B cell (primary cell): Measurements from ENCODE around the gene TNPO3. TPM values are rescaled to one million over a fixed set of nuclear protein-coding genes. Genes with fewer than 3 reads are reported as not detected.
A peak's percentile ranks its signal among the peaks of the same experiment; 100 is the strongest.

Source experiments
- ATAC-seq: fragments of 200-7000 bp; cut with Tn5 transposase; one replicate; pipeline ENCODE4 v1.10.0; 2021; ENCODE audit warnings: low read depth, mild to moderate bottlenecking, moderate number of reproducible peaks, moderate library complexity
- CTCF ChIA-PET: fragments of 350-600 bp; sonication (Branson Sonifier 250); formaldehyde crosslinking; loops from one replicate; lab custom pipeline; 2021; ENCODE audit warnings: antibody characterized with exemption, inconsistent platforms; lab: Charles Lee
- POLR2A ChIA-PET: fragments of 350-600 bp; sonication (Branson Sonifier 250); formaldehyde crosslinking; loops from one replicate; lab custom pipeline; 2021; ENCODE audit warnings: antibody characterized with exemption; lab: Charles Lee
- DNase-seq: peaks from one replicate; pipeline ENCODE4 v3.0.0; 2013
- H2AFZ ChIP-seq: 2 replicates; pipeline ENCODE4 v1.6.1; 2012; ENCODE audit warnings: mild to moderate bottlenecking, low read depth, low read length; ENCODE audit not compliant: insufficient read depth, poor library complexity, severe bottlenecking
- H3K27ac ChIP-seq, 2 donors: 1 replicate in 1 of 2; 2 replicates in 1 of 2; pipeline ENCODE4 v1.5.1; 2012 to 2013; ENCODE audit warnings: low read length in 2 of 2, mild to moderate bottlenecking in 2 of 2, moderate library complexity in 1 of 2
- H3K27me3 ChIP-seq, 4 experiments: fragments of 200-600 bp in 1 of 4; sonication (generic) in 1 of 4; replicated peaks in 1 of 4; 1 replicate in 2 of 4; 2 replicates in 2 of 4; pipeline versions ENCODE4 v1.6.1 to v1.7.0; 2013 to 2016; ENCODE audit warnings: low read length in 3 of 4, mild to moderate bottlenecking in 2 of 4, mixed read lengths in 1 of 4, moderate library complexity in 1 of 4; ENCODE audit not compliant: insufficient read depth in 4 of 4, control insufficient read depth in 3 of 4; ENCODE audit errors: control extremely low read depth in 1 of 4
- H3K36me3 ChIP-seq, 2 experiments: replicated peaks in 1 of 2; 1 replicate in 1 of 2; 2 replicates in 1 of 2; pipeline versions ENCODE4 v1.6.1 to v1.7.1; 2013; ENCODE audit warnings: low read length in 1 of 2; ENCODE audit not compliant: insufficient read depth in 2 of 2, control insufficient read depth in 1 of 2; ENCODE audit errors: control extremely low read depth in 1 of 2, extremely low read depth in 1 of 2
- H3K4me1 ChIP-seq, 2 donors: fragments of 200-600 bp in 1 of 2; sonication (generic) in 1 of 2; 1 replicate in 1 of 2; 2 replicates in 1 of 2; pipeline versions ENCODE4 v1.5.1 to v1.6.1; 2013 to 2017; ENCODE audit warnings: low read length in 2 of 2; ENCODE audit not compliant: control insufficient read depth in 2 of 2, insufficient read depth in 2 of 2
- H3K4me2 ChIP-seq: replicated peaks from 2 replicates; pipeline ENCODE3; 2012; ENCODE audit warnings: mild to moderate bottlenecking, low read depth, low read length; ENCODE audit not compliant: poor library complexity, severe bottlenecking
- H3K4me3 ChIP-seq, 5 experiments: fragments of 200-600 bp in 1 of 5; sonication (generic) in 1 of 5; 1 replicate in 3 of 5; 2 replicates in 2 of 5; pipeline versions ENCODE4 v1.5.1 to v1.7.0; 2011 to 2016; ENCODE audit warnings: low read length in 4 of 5, mild to moderate bottlenecking in 4 of 5, low read depth in 2 of 5, control low read depth in 1 of 5, moderate library complexity in 1 of 5; ENCODE audit not compliant: insufficient read depth in 1 of 5; ENCODE audit errors: control extremely low read depth in 1 of 5, extremely low read depth in 1 of 5
- H3K79me2 ChIP-seq: fragments of 200-600 bp; sonication (generic); one replicate; pipeline ENCODE4 v1.6.0; 2016; ENCODE audit warnings: low read length; ENCODE audit not compliant: control insufficient read depth, insufficient read depth
- H3K9ac ChIP-seq: fragments of 200-600 bp; sonication (generic); 2 replicates; pipeline ENCODE4 v1.6.1; 2017; ENCODE audit warnings: mild to moderate bottlenecking, low read length, moderate library complexity
- H3K9me3 ChIP-seq, 3 donors: one replicate each; pipeline versions ENCODE4 v1.6.1 to v1.7.1; 2013; ENCODE audit warnings: low read length in 2 of 3; ENCODE audit not compliant: control insufficient read depth in 2 of 3, insufficient read depth in 1 of 3; ENCODE audit errors: control extremely low read depth in 1 of 3
- H4K20me1 ChIP-seq: 2 replicates; pipeline ENCODE4 v1.6.0; 2012; ENCODE audit warnings: mild to moderate bottlenecking, low read length; ENCODE audit not compliant: insufficient read depth, control insufficient read depth, poor library complexity, severe bottlenecking
- H3K27ac Mint-ChIP-seq: one replicate; pipeline ENCODE4 v1.8.0; 2021; ENCODE audit warnings: mixed read lengths
- H3K27me3 Mint-ChIP-seq: one replicate; pipeline ENCODE4 v1.8.0; 2021; ENCODE audit warnings: mixed read lengths
- H3K4me1 Mint-ChIP-seq: one replicate; pipeline ENCODE4 v1.8.0; 2021; ENCODE audit warnings: mixed read lengths
- H3K4me3 Mint-ChIP-seq: one replicate; pipeline ENCODE4 v1.8.0; 2021; ENCODE audit warnings: mixed read lengths
- H3K9me3 Mint-ChIP-seq: one replicate; pipeline ENCODE4 v1.8.0; 2022; ENCODE audit warnings: mixed read lengths; ENCODE audit not compliant: insufficient read depth
- CTCF ChIP-seq: fragments of 200-600 bp; IDR thresholded peaks from one replicate; pipeline ENCODE4 v1.8.0; 2022; ENCODE audit warnings: antibody characterized with exemption, mild to moderate bottlenecking
- EZH2 ChIP-seq: IDR thresholded peaks from 2 replicates; pipeline ENCODE4 v1.6.1; 2012; ENCODE audit warnings: borderline replicate concordance, low read depth, mild to moderate bottlenecking, moderate library complexity, low read length; ENCODE audit not compliant: insufficient read depth, poor library complexity, severe bottlenecking
- WGBS: methylation state at CpG from one replicate; pipeline ENCODE4 v1.1.5; 2013; ENCODE audit warnings: missing lambda C conversion rate; ENCODE audit not compliant: insufficient coverage; 5-methylcytosine and 5-hydroxymethylcytosine counted together
- intact Hi-C: fragments of 100-400 bp; cut with micrococcal nuclease; formaldehyde crosslinking; loops from one replicate; pipeline ENCODE4 v1.10.0; 2022
- polyA plus RNA-seq: library from polyadenylated mRNA; depleted of rRNA; stranded (reverse); fragments of >200 nt; gene quantifications from 2 replicates; pipeline ENCODE4 v1.2.3, GENCODE V29; 2012
- total RNA-seq, 2 donors: library from RNA; stranded (reverse); fragments of 120-200 nt in 1 of 2; gene quantifications; 1 replicate in 1 of 2; 2 replicates in 1 of 2; pipeline versions ENCODE4 v1.2.3 to v1.2.4, GENCODE V29; 2013 to 2022

The TNPO3 gene
- total and polyA plus RNA-seq, 2 donors (not counting 1 experiment from before 2014, with no cell fraction given): 19.0 to 48.3 TPM

- ATAC-seq (no peak), DNase-seq (no peak)
- H3K4me1 Mint-ChIP-seq: peaks cover 52% of the 10 kb centered on the region
- intact Hi-C loops: no loop called here
- H3K27me3 Mint-ChIP-seq: no peaks in the 10 kb centered on the region
- CTCF ChIA-PET: interaction anchor here (1.0 to 3.6 kb wide), 5 partner anchors 9 to 205 kb away, joined by 3 to 26 read pairs (median 9); no protein-coding TSS in a partner anchor
- POLR2A ChIA-PET: interaction anchor here (2.4 kb wide), 1 partner anchor 9 kb away, joined by 7 read pairs; no protein-coding TSS in a partner anchor
- H3K4me2 ChIP-seq: no peak overlapping the region
- peaks cover 55% of the 10 kb centered on the region for H3K79me2 ChIP-seq
- peaks cover 31 to 41% of the 10 kb centered on the region in 2 donors for H3K4me1 ChIP-seq
- H3K36me3 ChIP-seq: peaks cover 0 to 38% of the 10 kb centered on the region in 2 experiments
- peak overlapping the region; percentile 97 for H3K27ac Mint-ChIP-seq
- H3K27ac ChIP-seq: peak overlapping the region in 1 of 2 donors; percentile 99
- no peak overlapping the region for H3K9ac ChIP-seq
- peak overlapping the region; percentile 94 for H3K4me3 Mint-ChIP-seq
- WGBS: 95% methylated on average over 11 of the region's 16 CpGs
- H3K9me3 ChIP-seq: no peaks in the 10 kb centered on the region
- no peak overlapping the region for H3K4me3 ChIP-seq
- peaks cover 26% of the 10 kb centered on the region for H4K20me1 ChIP-seq
- H3K27me3 ChIP-seq: no peaks in the 10 kb centered on the region
- H2AFZ ChIP-seq: no peak overlapping the region
- no peaks in the 10 kb centered on the region for H3K9me3 Mint-ChIP-seq
- TF ChIP-seq CTCF: no peak
- no peak for TF ChIP-seq EZH2
Observed at GRCh38 chr7:128941946-128942526, 112.9 kb downstream of the TNPO3 start.

- WGBS: 59% methylated on average over 10 of the region's 15 CpGs
Observed at GRCh38 chr7:128941323-128941890, 113.5 kb downstream of the TNPO3 start.

More at GRCh38 chr7:128941323-128941890, 113.5 kb downstream of the TNPO3 start:
- CTCF ChIA-PET: interaction anchor here (1.0 to 3.6 kb wide), 7 partner anchors 8 to 277 kb away, joined by 3 to 26 read pairs (median 9); no protein-coding TSS in a partner anchor
- Histone ChIP-seq H3K4me3 (peak overlapping the region in 4 of 5 experiments; percentile 83 to 90 (median 87)), H4K20me1 (peaks cover 21% of the 10 kb centered on the region), H3K27ac (peak overlapping the region; percentile 89 to 99), H3K9ac (peak overlapping the region; percentile 92), H3K4me2 (peak overlapping the region; percentile 90), H2AFZ (no peak overlapping the region), H3K27me3 (no peaks in the 10 kb centered on the region), H3K36me3 (peaks cover 0 to 32% of the 10 kb centered on the region in 2 experiments), H3K79me2 (peaks cover 51% of the 10 kb centered on the region), H3K9me3 (no peaks in the 10 kb centered on the region), H3K4me1 (peaks cover 31 to 44% of the 10 kb centered on the region in 2 donors)
- Mint-ChIP-seq H3K4me1 (peaks cover 56% of the 10 kb centered on the region), H3K4me3 (peak overlapping the region; percentile 94), H3K27me3 (no peaks in the 10 kb centered on the region), H3K27ac (peak overlapping the region; percentile 97), H3K9me3 (no peaks in the 10 kb centered on the region)
- DNase-seq: no peak
- POLR2A ChIA-PET: interaction anchor here (1.9 to 2.9 kb wide), 4 partner anchors 9 to 21 kb away, joined by 7 to 21 read pairs (median 12); no protein-coding TSS in a partner anchor
- ATAC-seq: no peak
- TF ChIP-seq CTCF (no peak), EZH2 (no peak)
- intact Hi-C loops: no loop called here
